IPS-15b (cell line): ENCODE data around the gene LRRC47.
A peak's percentile ranks its signal among the peaks of the same experiment; 100 is the strongest.

Experiments
- H3K27me3 ChIP-seq: one replicate; pipeline ENCODE4 v1.6.1; 2013; ENCODE audit warnings: low read length; ENCODE audit not compliant: control insufficient read depth, insufficient read depth
- H3K36me3 ChIP-seq: one replicate; pipeline ENCODE4 v1.6.1; 2013; ENCODE audit warnings: low read length; ENCODE audit not compliant: control insufficient read depth, insufficient read depth
- H3K4me1 ChIP-seq: one replicate; pipeline ENCODE4 v1.6.1; 2013; ENCODE audit warnings: mild to moderate bottlenecking, low read length; ENCODE audit not compliant: control insufficient read depth, insufficient read depth
- H3K4me3 ChIP-seq: one replicate; pipeline ENCODE4 v1.5.1; 2013; ENCODE audit warnings: low read depth, low read length
- H3K9ac ChIP-seq: one replicate; pipeline ENCODE4 v1.6.1; 2013; ENCODE audit warnings: low read depth, mild to moderate bottlenecking, low read length
- H3K9me3 ChIP-seq: one replicate; pipeline ENCODE4 v1.6.1; 2013; ENCODE audit warnings: mild to moderate bottlenecking, low read length; ENCODE audit not compliant: control insufficient read depth, insufficient read depth

The LRRC47 gene

GRCh38 chr1:3790952-3791351, 5.3 kb downstream of the LRRC47 start:
- peaks cover 9% of the 10 kb centered on the region for H3K4me1 ChIP-seq
- H3K9ac ChIP-seq: peak overlapping the region; percentile 4
- H3K27me3 ChIP-seq: no peaks in the 10 kb centered on the region
- no peak overlapping the region for H3K4me3 ChIP-seq
- H3K9me3 ChIP-seq: no peaks in the 10 kb centered on the region
- peaks cover 21% of the 10 kb centered on the region for H3K36me3 ChIP-seq

- Histone ChIP-seq H3K9ac (peak overlapping the region; percentile 65), H3K4me1 (peaks cover 9% of the 10 kb centered on the region), H3K36me3 (peaks cover 21% of the 10 kb centered on the region)
Measured at GRCh38 chr1:3790500-3790923, 5.8 kb downstream of the LRRC47 start.

GRCh38 chr1:3789421-3790300, 6.6 kb downstream of the LRRC47 start:
- Histone ChIP-seq H3K9ac (peak overlapping the region; percentile 65), H3K36me3 (peaks cover 26% of the 10 kb centered on the region), H3K4me1 (peaks cover 9% of the 10 kb centered on the region), H3K27me3 (no peaks in the 10 kb centered on the region), H3K9me3 (no peaks in the 10 kb centered on the region), H3K4me3 (no peak overlapping the region)

More at GRCh38 chr1:3790500-3790923, 5.8 kb downstream of the LRRC47 start:
- H3K9me3 ChIP-seq: no peaks in the 10 kb centered on the region
- H3K27me3 ChIP-seq: no peaks in the 10 kb centered on the region
- no peak overlapping the region for H3K4me3 ChIP-seq

- peaks cover 7% of the 10 kb centered on the region for H3K4me1 ChIP-seq
- peak overlapping the region; percentile 54 for H3K9ac ChIP-seq
- no peaks in the 10 kb centered on the region for H3K27me3 ChIP-seq
- H3K4me3 ChIP-seq: no peak overlapping the region
- H3K9me3 ChIP-seq: no peaks in the 10 kb centered on the region
- peaks cover 34% of the 10 kb centered on the region for H3K36me3 ChIP-seq
Measured at GRCh38 chr1:3788756-3789420, 7.4 kb downstream of the LRRC47 start.

GRCh38 chr1:3787745-3788605, 8.3 kb downstream of the LRRC47 start:
- Histone ChIP-seq H3K4me1 (peaks cover 7% of the 10 kb centered on the region), H3K27me3 (no peaks in the 10 kb centered on the region), H3K9me3 (no peaks in the 10 kb centered on the region), H3K36me3 (peaks cover 40% of the 10 kb centered on the region), H3K4me3 (no peak overlapping the region), H3K9ac (peak overlapping the region; percentile 54)

GRCh38 chr1:3787349-3787715, 9.0 kb downstream of the LRRC47 start:
- no peak overlapping the region for H3K9ac ChIP-seq
- peaks cover 3% of the 10 kb centered on the region for H3K4me1 ChIP-seq
- peaks cover 46% of the 10 kb centered on the region for H3K36me3 ChIP-seq
- no peak overlapping the region for H3K4me3 ChIP-seq
- H3K27me3 ChIP-seq: no peaks in the 10 kb centered on the region
- H3K9me3 ChIP-seq: no peaks in the 10 kb centered on the region

GRCh38 chr1:3786468-3787348, 9.6 kb downstream of the LRRC47 start:
- peaks cover 3% of the 10 kb centered on the region for H3K4me1 ChIP-seq
- H3K9ac ChIP-seq: no peak overlapping the region
- H3K27me3 ChIP-seq: no peaks in the 10 kb centered on the region
- no peaks in the 10 kb centered on the region for H3K9me3 ChIP-seq
- H3K36me3 ChIP-seq: peaks cover 50% of the 10 kb centered on the region
- no peak overlapping the region for H3K4me3 ChIP-seq

- Histone ChIP-seq H3K9me3 (no peaks in the 10 kb centered on the region), H3K4me3 (no peak overlapping the region), H3K27me3 (no peaks in the 10 kb centered on the region), H3K36me3 (peaks cover 57% of the 10 kb centered on the region), H3K4me1 (peaks cover 3% of the 10 kb centered on the region), H3K9ac (no peak overlapping the region)
Measured at GRCh38 chr1:3785456-3786157, 10.7 kb downstream of the LRRC47 start.

- Histone ChIP-seq H3K27me3 (no peaks in the 10 kb centered on the region), H3K4me3 (no peak overlapping the region), H3K9me3 (no peaks in the 10 kb centered on the region), H3K4me1 (peaks cover 3% of the 10 kb centered on the region), H3K36me3 (peaks cover 62% of the 10 kb centered on the region), H3K9ac (no peak overlapping the region)
Measured at GRCh38 chr1:3785045-3785444, 11.3 kb downstream of the LRRC47 start.

GRCh38 chr1:3783651-3784474, 12.4 kb downstream of the LRRC47 start:
- Histone ChIP-seq H3K27me3 (no peaks in the 10 kb centered on the region), H3K4me1 (no peaks in the 10 kb centered on the region), H3K4me3 (no peak overlapping the region)

More at GRCh38 chr1:3783651-3784474, 12.4 kb downstream of the LRRC47 start:
- no peaks in the 10 kb centered on the region for H3K9me3 ChIP-seq
- peaks cover 71% of the 10 kb centered on the region for H3K36me3 ChIP-seq
- H3K9ac ChIP-seq: no peak overlapping the region
